C4-2B (cell line): ENCODE measurements around the gene SH3RF3.

Experiments used
- CTCF ChIP-seq: fragments of 450-650 bp; conservative IDR thresholded peaks from 2 replicates; pipeline ENCODE4 v1.5.1; 2017; ENCODE audit warnings: mild to moderate bottlenecking
- ZFX ChIP-seq: fragments of 450-650 bp; IDR thresholded peaks from 2 replicates; pipeline ENCODE4 v1.6.1; 2017

- TF ChIP-seq CTCF (no peak), ZFX (no peak)
Measured at GRCh38 chr2:109306190-109306589, 177.2 kb downstream of the SH3RF3 start.
